Fibroblast of villous mesenchyme (primary cell): ENCODE results near the gene MMP15. TPM values are rescaled to one million over a fixed set of nuclear protein-coding genes. Genes with fewer than 3 reads are reported as not detected.

Experiments
- DNase-seq: peaks from one replicate; pipeline ENCODE4 v3.0.0-alpha.2; 2010; ENCODE audit warnings: low read depth
- H3K4me3 ChIP-seq: 2 replicates; pipeline ENCODE4 v1.5.1; 2011; ENCODE audit warnings: low read depth, mild to moderate bottlenecking, low read length
- CTCF ChIP-seq: IDR thresholded peaks from 2 replicates; pipeline ENCODE4 v1.5.1; 2012; ENCODE audit warnings: low read depth, mild to moderate bottlenecking, low read length; ENCODE audit not compliant: insufficient read depth
- total RNA-seq: library from RNA; depleted of rRNA; stranded (reverse); fragments of >200 nt; gene quantifications from 2 replicates; pipeline ENCODE4 v1.2.3, GENCODE V29; 2012

Gene MMP15
- total RNA-seq, 1 donor, result 2.6 TPM

- H3K4me3 ChIP-seq, result no peak overlapping the region
- TF ChIP-seq CTCF, result no peak
- no peak for DNase-seq
Observed at GRCh38 chr16:58045096-58045495, 19.5 kb downstream of the MMP15 start.

GRCh38 chr16:58046054-58046881 is 20.7 kb downstream of the MMP15 start:
- DNase-seq, result no peak
- no peak overlapping the region for H3K4me3 ChIP-seq
- TF ChIP-seq CTCF, result no peak

- no peak for TF ChIP-seq CTCF
- DNase-seq, result no peak
- H3K4me3 ChIP-seq, result no peak overlapping the region
Observed at GRCh38 chr16:58046936-58047335, 21.4 kb downstream of the MMP15 start.

GRCh38 chr16:58047557-58048348 is 22.2 kb downstream of the MMP15 start:
- no peak for TF ChIP-seq CTCF
- no peak for DNase-seq
- H3K4me3 ChIP-seq, result no peak overlapping the region

GRCh38 chr16:58048494-58049231 is 23.1 kb downstream of the MMP15 start:
- H3K4me3 ChIP-seq, result no peak overlapping the region
- no peak for DNase-seq
- no peak for TF ChIP-seq CTCF

- no peak for DNase-seq
- TF ChIP-seq CTCF, result no peak
- H3K4me3 ChIP-seq, result no peak overlapping the region
Observed at GRCh38 chr16:58049232-58050185, 24.0 kb downstream of the MMP15 start.
